Activated CD4-positive, alpha-beta T cell treated with anti-CD3 and anti-CD28 coated beads for 4 hours (primary cell): ENCODE measurements around the gene TMEM273.

Source experiments
- DNase-seq, 2 donors: peaks; one replicate each; pipeline ENCODE4 v3.0.0-alpha.2; 2020

The TMEM273 gene

GRCh38 chr10:49114718-49115014 lies 73.5 kb downstream of the TMEM273 start:
- DNase-seq, result no peak

- DNase-seq, result no peak
Measured at GRCh38 chr10:49113741-49114141, 74.5 kb downstream of the TMEM273 start.

GRCh38 chr10:49112851-49113250 lies 75.3 kb downstream of the TMEM273 start:
- no peak for DNase-seq

- DNase-seq, result no peak
Measured at GRCh38 chr10:49112098-49112497, 76.1 kb downstream of the TMEM273 start.

- DNase-seq, result no peak
Measured at GRCh38 chr10:49111320-49111698, 76.9 kb downstream of the TMEM273 start.

- no peak for DNase-seq
Measured at GRCh38 chr10:49110684-49111319, 77.4 kb downstream of the TMEM273 start.

GRCh38 chr10:49109669-49110340 lies 78.4 kb downstream of the TMEM273 start:
- no peak for DNase-seq

GRCh38 chr10:49108656-49109055 lies 79.5 kb downstream of the TMEM273 start:
- no peak for DNase-seq

GRCh38 chr10:49107887-49108267 lies 80.3 kb downstream of the TMEM273 start:
- no peak for DNase-seq

GRCh38 chr10:49107111-49107886 lies 80.9 kb downstream of the TMEM273 start:
- no peak for DNase-seq

GRCh38 chr10:49106451-49106850 lies 81.7 kb downstream of the TMEM273 start:
- no peak for DNase-seq

- no peak for DNase-seq
Measured at GRCh38 chr10:49105076-49105475, 83.1 kb downstream of the TMEM273 start.
